HG03159 (cell line): ENCODE results near the gene SNAPC3.

Experiments used
- ATAC-seq: cut with Tn5 transposase; IDR thresholded peaks from one replicate; pipeline ENCODE4 v1.9.1; 2021; ENCODE audit warnings: mild to moderate bottlenecking, moderate library complexity; ENCODE audit not compliant: unreplicated experiment

Gene SNAPC3

GRCh38 chr9:15485836-15486666 is 63.4 kb downstream of the SNAPC3 start:
- ATAC-seq, result no peak

DNA sequence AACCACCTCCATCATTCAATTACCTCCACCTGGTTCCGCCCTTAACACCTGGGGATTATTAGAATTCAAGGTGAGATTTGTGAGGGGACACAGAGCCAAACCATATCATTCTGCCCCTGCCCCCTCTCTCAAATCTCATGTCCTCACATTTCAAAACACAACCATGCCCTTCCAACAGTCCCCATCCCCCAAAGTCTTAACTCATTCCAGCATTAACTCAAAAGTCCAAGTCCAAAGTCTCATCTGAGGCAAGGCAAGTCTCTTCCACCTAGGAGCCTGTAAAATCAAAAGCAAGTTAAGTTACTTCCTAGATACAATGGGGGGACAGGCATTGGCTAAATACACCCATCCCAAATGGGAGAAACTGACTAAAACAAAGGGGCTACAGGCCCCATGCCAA is 69.3 kb downstream of the SNAPC3 start:
- ATAC-seq, result no peak

- no peak for ATAC-seq
These were observed 69.9 kb downstream of the SNAPC3 start for GRCh38 chr9:15492485-15493150.

DNA sequence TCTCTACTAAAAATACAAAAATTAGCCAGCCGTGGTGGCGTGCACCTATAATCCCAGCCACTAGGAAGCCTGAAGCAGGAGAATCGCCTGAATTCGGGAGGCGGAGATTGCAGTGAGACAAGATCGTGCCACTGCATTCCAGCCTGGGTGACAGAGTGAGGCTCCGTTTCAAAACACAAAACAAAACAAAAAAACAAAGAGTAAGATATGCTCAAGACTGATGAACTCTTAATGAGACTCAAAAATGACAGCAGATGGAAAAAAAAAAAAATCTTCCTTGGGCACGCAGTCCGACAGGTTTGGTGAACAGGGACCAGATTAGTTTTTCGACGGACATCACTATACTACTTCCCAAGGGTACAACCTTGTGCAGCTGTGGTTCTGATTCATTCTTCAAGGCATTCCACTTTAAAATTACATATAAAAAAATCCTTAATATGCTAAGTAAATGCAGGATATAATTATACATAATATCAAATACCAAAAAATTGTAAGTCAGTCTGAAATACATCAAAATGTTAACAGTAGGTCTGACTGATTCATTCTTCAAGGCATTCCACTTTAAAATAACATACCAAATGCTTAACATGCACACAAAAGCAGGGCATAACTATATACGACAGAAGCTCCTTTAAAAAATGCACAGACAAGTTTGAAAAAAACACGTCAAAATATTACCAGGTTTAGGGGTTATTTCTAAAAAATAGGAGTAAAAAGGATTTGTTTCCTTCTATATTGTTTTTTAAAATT is 75.7 kb downstream of the SNAPC3 start:
- no peak for ATAC-seq

GRCh38 chr9:15499139-15499538 is 76.5 kb downstream of the SNAPC3 start:
- no peak for ATAC-seq

GRCh38 chr9:15501179-15501578 is 78.5 kb downstream of the SNAPC3 start:
- ATAC-seq, result no peak

GRCh38 chr9:15501803-15502202 is 79.1 kb downstream of the SNAPC3 start:
- ATAC-seq, result no peak

DNA sequence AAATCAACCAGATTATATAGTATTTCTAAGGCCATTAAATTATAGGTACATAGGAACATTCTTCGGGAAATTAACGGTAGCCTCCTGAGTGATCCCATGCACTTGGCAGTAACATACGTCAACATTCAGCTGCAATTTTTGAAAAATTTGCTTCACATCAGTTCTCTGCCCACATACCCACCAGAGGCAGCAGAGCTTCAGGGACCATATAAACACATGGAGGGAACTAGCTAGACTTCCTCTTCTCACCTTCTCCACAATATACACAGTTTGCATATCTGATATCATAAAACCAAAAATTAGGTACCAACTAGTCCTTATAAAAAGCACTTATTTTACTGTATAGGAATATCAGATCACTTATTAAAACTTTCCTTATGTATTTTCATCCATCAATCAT is 83.2 kb downstream of the SNAPC3 start:
- ATAC-seq, result no peak

DNA sequence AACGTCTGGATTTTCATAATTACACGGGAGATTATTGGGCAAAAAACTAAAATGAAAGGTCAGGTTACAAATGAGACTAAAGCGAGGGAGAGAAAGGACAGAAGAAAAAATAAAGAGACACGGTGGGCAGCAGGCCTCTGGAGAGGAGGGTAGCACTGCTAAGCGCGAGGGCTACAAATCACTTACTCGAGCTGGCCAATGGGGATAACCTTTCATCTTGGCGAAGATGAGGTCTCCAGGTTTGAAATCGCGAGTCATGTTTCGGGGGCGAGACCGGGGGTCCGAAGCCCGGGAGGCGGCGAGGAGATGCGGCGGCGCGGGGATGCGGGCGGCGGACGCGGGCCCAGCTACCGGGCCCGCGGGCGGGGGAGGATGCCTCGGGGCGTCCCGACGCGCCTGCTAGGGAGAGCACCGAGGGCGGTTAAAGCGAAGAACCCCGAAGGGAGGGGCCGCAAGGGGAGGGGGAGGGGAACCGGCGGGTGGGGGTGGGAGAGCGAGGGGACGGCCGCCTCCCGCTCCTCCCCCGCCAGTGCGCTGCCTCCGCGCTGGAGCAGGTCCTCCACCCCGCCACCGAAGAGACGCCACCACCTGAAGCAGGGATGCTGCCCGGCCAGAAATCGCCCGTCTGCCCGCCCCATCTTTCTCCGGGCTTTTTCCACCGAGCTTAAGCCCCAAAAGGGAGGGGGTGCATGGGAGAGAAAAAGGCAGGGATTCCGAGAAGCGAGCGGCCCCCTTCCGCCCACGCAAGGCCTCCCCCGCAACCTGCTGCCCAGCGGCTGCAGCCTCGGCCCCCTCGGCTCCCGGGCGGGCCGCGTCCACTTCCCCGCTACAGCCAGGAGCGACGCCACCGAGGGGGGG is 87.5 kb downstream of the SNAPC3 start:
- peak; percentile 43 for ATAC-seq

DNA sequence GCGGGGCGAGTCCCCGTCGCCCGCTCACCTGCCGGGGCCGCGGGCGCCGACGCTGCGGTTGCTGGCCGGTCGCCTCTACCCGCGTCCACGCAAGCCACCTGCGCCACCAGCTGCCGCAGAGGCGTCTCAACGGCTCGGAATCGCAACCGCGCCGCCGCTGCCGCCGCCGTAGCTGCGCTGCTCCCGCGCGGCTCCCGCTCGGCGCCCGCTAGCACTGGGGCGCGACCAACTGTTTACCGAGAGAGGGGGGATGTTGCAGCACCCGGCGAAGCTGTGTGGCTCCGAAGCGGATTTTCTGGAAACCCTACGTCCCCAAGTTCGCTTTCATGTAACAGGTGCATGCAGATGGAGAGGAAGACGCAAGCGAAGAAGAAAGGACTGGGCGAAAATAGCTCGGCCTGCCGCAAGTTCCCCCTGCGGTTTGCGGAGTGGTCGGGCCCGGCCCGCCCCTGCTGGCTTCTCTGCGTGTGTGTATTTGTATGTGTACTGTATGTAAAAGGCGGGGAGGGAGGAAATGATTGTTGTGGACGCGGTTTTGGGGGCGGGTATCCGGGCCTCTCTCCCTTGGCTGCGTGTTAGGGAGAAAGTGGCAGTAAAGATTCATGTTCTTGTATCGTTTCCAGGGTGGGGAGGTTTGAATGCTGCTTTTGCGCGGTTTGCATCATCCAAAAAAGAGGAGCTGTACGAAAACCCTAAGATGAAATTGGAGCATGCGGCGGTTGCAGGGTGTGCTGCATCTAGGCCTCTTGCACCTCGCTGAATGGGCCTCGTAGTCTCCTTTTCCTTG is 88.3 kb downstream of the SNAPC3 start, which contains the start of gene PSIP1:
Gene PSIP1, minus strand, starts transcription at position 182 of the 787 bp plus-strand sequence. CDS start 782 bp downstream, outside the sequence.
- peak; percentile 78 for ATAC-seq
